K562 (cell line): Measurements from ENCODE around the gene RNF224. TPM values are rescaled to one million over a fixed set of nuclear protein-coding genes. Genes with fewer than 3 reads are reported as not detected.

Source experiments
- EP400 ChIP-seq: fragments of 450-650 bp; IDR thresholded peaks from 2 replicates; pipeline ENCODE4 v1.6.1; 2017; ENCODE audit warnings: antibody characterized with exemption, mild to moderate bottlenecking, moderate library complexity
- ESRRA ChIP-seq: fragments of 450-650 bp; IDR thresholded peaks from 2 replicates; pipeline ENCODE4 v1.6.1; 2014; ENCODE audit warnings: low read depth, mild to moderate bottlenecking, moderate library complexity, borderline replicate concordance
- KAT7 ChIP-seq: sonication (generic); formaldehyde crosslinking; IDR thresholded peaks from 2 replicates; pipeline ENCODE4 v1.8.0; 2022; ENCODE audit warnings: missing genetic modification reagents, mild to moderate bottlenecking, borderline replicate concordance
- PREB ChIP-seq: sonication (generic); formaldehyde crosslinking; IDR thresholded peaks from 2 replicates; pipeline ENCODE4 v1.8.1; 2023; ENCODE audit warnings: mild to moderate bottlenecking, missing genetic modification reagents
- RBBP5 ChIP-seq: fragments of 200-600 bp; sonication (generic); IDR thresholded peaks from 2 replicates; pipeline ENCODE4 v1.6.1; 2012; ENCODE audit warnings: borderline replicate concordance, mild to moderate bottlenecking, low read length, control low read depth, inconsistent platforms; ENCODE audit not compliant: insufficient read depth, poor library complexity, severe bottlenecking
- RBFOX2 ChIP-seq: fragments of 200-400 bp; formaldehyde crosslinking; IDR thresholded peaks from 2 replicates; pipeline ENCODE4 v1.6.1; 2017; ENCODE audit warnings: low read depth, mild to moderate bottlenecking, low read length, moderate library complexity
- THAP12 ChIP-seq: fragments of 250-450 bp; sonication (Bioruptor Pico); IDR thresholded peaks from 2 replicates; pipeline ENCODE4 v1.9.0; 2021; ENCODE audit warnings: mild to moderate bottlenecking, inconsistent platforms
- TOE1 ChIP-seq, 2 experiments: fragments of 450-650 bp in 1 of 2; sonication (generic) in 1 of 2; formaldehyde crosslinking in 1 of 2; IDR thresholded peaks; 2 replicates each; pipeline versions ENCODE4 v1.7.1 to v1.8.0; 2016 to 2022; ENCODE audit warnings: borderline replicate concordance in 2 of 2, mild to moderate bottlenecking in 2 of 2, antibody characterized with exemption in 1 of 2, inconsistent platforms in 1 of 2, low read depth in 1 of 2, missing genetic modification reagents in 1 of 2, moderate library complexity in 1 of 2
- UBTF ChIP-seq, 2 experiments: IDR thresholded peaks; 2 replicates each; pipeline ENCODE4 v1.6.1; 2012; ENCODE audit warnings: improper control_type of control experiment in 2 of 2, low read depth in 2 of 2, low read length in 2 of 2, borderline replicate concordance in 1 of 2
- ZNF766 ChIP-seq: fragments of 200-800 bp; sonication (Bioruptor generic); conservative IDR thresholded peaks from 2 replicates; pipeline ENCODE4 v1.6.1; 2016; ENCODE audit warnings: missing genetic modification characterization, missing compliant biosample characterization
- polyA plus RNA-seq, 8 experiments: library from polyadenylated mRNA; depleted of rRNA in 4 of 8; stranded (reverse) in 5 of 8; unstranded in 3 of 8; fragments of >200 nt; fragmentation: Nextera tagmentation in 2 of 8; fragmentation: Illumina TruSeq in 1 of 8; extraction: Ambion mirVana in 2 of 8; extraction: Trizol in 1 of 8; gene quantifications; 2 replicates each; pipeline versions ENCODE4 v1.2.1 to v1.2.3, GENCODE V29; 2011 to 2014; ENCODE audit warnings: inconsistent platforms in 1 of 8, missing spikeins in 1 of 8
- total RNA-seq, 7 experiments: library from RNA; depleted of rRNA in 6 of 7; stranded (reverse); fragments of >200 nt in 6 of 7; fragmentation: Illumina TruSeq in 2 of 7; extraction: Trizol in 2 of 7; gene quantifications; 2 replicates each; pipeline versions ENCODE4 v1.2.1 to v1.2.3, GENCODE V29; 2011 to 2021; ENCODE audit warnings: low replicate concordance in 1 of 7
- TF ChIP-seq, protein P1 (sequence below): sonication (generic); formaldehyde crosslinking; IDR thresholded peaks from 2 replicates; pipeline ENCODE4 v1.5.0; 2020; ENCODE audit warnings: missing genetic modification reagents
- TF ChIP-seq, protein P2 (sequence below): fragments of 150-350 bp; IDR thresholded peaks from 2 replicates; pipeline ENCODE4 v1.6.1; 2014; ENCODE audit warnings: low read depth, mild to moderate bottlenecking, low read length, borderline replicate concordance

RNF224 gene
- total and polyA plus RNA-seq, 9 of the 15 experiments (the other 6 are each of a cell fraction or from before 2014, with no cell fraction given) = not detected

- TF ChIP-seq UBTF (IDR thresholded peaks at IDR 0.05; ENCODE audit: borderline replicate concordance in 1 of 2, low read depth in 2 of 2, low read length in 2 of 2) (peak; percentile 40 to 57), PREB (CRISPR knock-in tag) (no peak), THAP12 (CRISPR knock-in tag) (peak; percentile 50), ESRRA (peak; percentile 99), EP400 (peak; percentile 82; the same call in 1 of the 2 replicates), RBBP5 (peak; percentile 72), KAT7 (peak; percentile 79; the same call in 1 of the 2 replicates), TOE1 (IDR thresholded peaks at IDR 0.05; ENCODE audit: borderline replicate concordance) (no peak), TOE1 (CRISPR knock-in tag; IDR thresholded peaks at IDR 0.05; ENCODE audit: borderline replicate concordance, low read depth) (no peak), RBFOX2 (peak; percentile 93), ZNF766 (0 out of 2 replicates have a peak, but pooled peaks have one; percentile 27)
- TF ChIP-seq, protein P1, sequence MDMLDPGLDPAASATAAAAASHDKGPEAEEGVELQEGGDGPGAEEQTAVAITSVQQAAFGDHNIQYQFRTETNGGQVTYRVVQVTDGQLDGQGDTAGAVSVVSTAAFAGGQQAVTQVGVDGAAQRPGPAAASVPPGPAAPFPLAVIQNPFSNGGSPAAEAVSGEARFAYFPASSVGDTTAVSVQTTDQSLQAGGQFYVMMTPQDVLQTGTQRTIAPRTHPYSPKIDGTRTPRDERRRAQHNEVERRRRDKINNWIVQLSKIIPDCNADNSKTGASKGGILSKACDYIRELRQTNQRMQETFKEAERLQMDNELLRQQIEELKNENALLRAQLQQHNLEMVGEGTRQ (CRISPR knock-in tag) = 0 out of 2 replicates have a peak, but pooled peaks have one; percentile 36
- TF ChIP-seq, protein P2, sequence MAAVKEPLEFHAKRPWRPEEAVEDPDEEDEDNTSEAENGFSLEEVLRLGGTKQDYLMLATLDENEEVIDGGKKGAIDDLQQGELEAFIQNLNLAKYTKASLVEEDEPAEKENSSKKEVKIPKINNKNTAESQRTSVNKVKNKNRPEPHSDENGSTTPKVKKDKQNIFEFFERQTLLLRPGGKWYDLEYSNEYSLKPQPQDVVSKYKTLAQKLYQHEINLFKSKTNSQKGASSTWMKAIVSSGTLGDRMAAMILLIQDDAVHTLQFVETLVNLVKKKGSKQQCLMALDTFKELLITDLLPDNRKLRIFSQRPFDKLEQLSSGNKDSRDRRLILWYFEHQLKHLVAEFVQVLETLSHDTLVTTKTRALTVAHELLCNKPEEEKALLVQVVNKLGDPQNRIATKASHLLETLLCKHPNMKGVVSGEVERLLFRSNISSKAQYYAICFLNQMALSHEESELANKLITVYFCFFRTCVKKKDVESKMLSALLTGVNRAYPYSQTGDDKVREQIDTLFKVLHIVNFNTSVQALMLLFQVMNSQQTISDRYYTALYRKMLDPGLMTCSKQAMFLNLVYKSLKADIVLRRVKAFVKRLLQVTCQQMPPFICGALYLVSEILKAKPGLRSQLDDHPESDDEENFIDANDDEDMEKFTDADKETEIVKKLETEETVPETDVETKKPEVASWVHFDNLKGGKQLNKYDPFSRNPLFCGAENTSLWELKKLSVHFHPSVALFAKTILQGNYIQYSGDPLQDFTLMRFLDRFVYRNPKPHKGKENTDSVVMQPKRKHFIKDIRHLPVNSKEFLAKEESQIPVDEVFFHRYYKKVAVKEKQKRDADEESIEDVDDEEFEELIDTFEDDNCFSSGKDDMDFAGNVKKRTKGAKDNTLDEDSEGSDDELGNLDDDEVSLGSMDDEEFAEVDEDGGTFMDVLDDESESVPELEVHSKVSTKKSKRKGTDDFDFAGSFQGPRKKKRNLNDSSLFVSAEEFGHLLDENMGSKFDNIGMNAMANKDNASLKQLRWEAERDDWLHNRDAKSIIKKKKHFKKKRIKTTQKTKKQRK = peak; percentile 80; the same call in 1 of the 2 replicates
These were observed 26.7 kb upstream of the RNF224 start, which contains the start of gene TPRN (continued) for GRCh38 chr9:137200311-137201204.
